SU-DHL-6 (cell line): ENCODE measurements around the gene NUDT14.

Experiments
- H2AFZ ChIP-seq: fragments of 200-600 bp; sonication (generic); 2 replicates; pipeline ENCODE4 v1.6.1; 2014; ENCODE audit warnings: low read depth, mild to moderate bottlenecking, moderate library complexity, mixed read lengths, antibody characterized with exemption, low read length; ENCODE audit not compliant: severe bottlenecking
- H3F3A ChIP-seq: fragments of 200-600 bp; shearing (Covaris generic); 2 replicates; pipeline ENCODE4 v1.6.0; 2016; ENCODE audit warnings: antibody characterized with exemption, mild to moderate bottlenecking; ENCODE audit not compliant: insufficient read depth
- H3K27ac ChIP-seq: fragments of 200-600 bp; sonication (generic); 2 replicates; pipeline ENCODE4 v1.5.1; 2016; ENCODE audit warnings: low read depth, mild to moderate bottlenecking, low read length, moderate library complexity, mixed read lengths
- H3K27me3 ChIP-seq: fragments of 200-600 bp; sonication (generic), shearing (Covaris generic); 2 replicates; pipeline ENCODE4 v1.6.0; 2014; ENCODE audit warnings: mild to moderate bottlenecking, low read length
- H3K36me3 ChIP-seq: fragments of 200-600 bp; sonication (generic); 2 replicates; pipeline ENCODE4 v1.6.1; 2014; ENCODE audit warnings: mild to moderate bottlenecking, low read length, mixed read lengths
- H3K4me2 ChIP-seq: fragments of 300-600, 200-600 bp; shearing (Covaris generic), sonication (generic); 2 replicates; pipeline ENCODE4 v1.6.0; 2014; ENCODE audit warnings: low read length, low read depth, mild to moderate bottlenecking; ENCODE audit not compliant: poor library complexity, severe bottlenecking
- H3K4me3 ChIP-seq: fragments of 200-600 bp; sonication (generic); 2 replicates; pipeline ENCODE4 v1.5.1; 2014; ENCODE audit warnings: antibody characterized with exemption, low read length, mild to moderate bottlenecking, mixed read lengths; ENCODE audit not compliant: insufficient read depth, poor library complexity, severe bottlenecking
- H3K79me2 ChIP-seq: fragments of 200-600 bp; sonication (generic); 2 replicates; pipeline ENCODE4 v1.6.1; 2014; ENCODE audit warnings: mild to moderate bottlenecking, low read length, moderate library complexity; ENCODE audit not compliant: insufficient read depth
- H3K9ac ChIP-seq: fragments of 200-600 bp; sonication (generic); 2 replicates; pipeline ENCODE4 v1.7.0; 2014; ENCODE audit warnings: mild to moderate bottlenecking, low read length
- H3K9me2 ChIP-seq: fragments of 200-600 bp; sonication (generic); replicated peaks from 2 replicates; pipeline ENCODE4 v1.6.1; 2014; ENCODE audit warnings: low read length; ENCODE audit not compliant: insufficient read depth
- H3K9me3 ChIP-seq: fragments of 200-600 bp; sonication (generic); 2 replicates; pipeline ENCODE4 v1.6.1; 2014; ENCODE audit warnings: low read length, mixed read lengths; ENCODE audit not compliant: insufficient read depth
- H4K20me1 ChIP-seq: fragments of 200-600 bp; sonication (generic); 2 replicates; pipeline ENCODE4 v1.6.1; 2014; ENCODE audit warnings: low read depth, mild to moderate bottlenecking, antibody characterized with exemption, low read length, moderate library complexity, mixed read lengths
- CTCF ChIP-seq: fragments of 200-600 bp; sonication (generic); IDR thresholded peaks from one replicate; pipeline ENCODE4 v1.5.1; 2017; ENCODE audit warnings: antibody characterized with exemption, mild to moderate bottlenecking, low read length, moderate library complexity; ENCODE audit not compliant: insufficient read depth, poor library complexity, severe bottlenecking
- EZH2phosphoT487 ChIP-seq: fragments of 200-600 bp; sonication (generic), shearing (Covaris generic); conservative IDR thresholded peaks from 2 replicates; pipeline ENCODE4 v1.6.1; 2018; ENCODE audit warnings: mild to moderate bottlenecking, antibody characterized with exemption, low read length, moderate library complexity, mixed read lengths

Gene NUDT14

GRCh38 chr14:105150368-105151083 lies 30.6 kb downstream of the NUDT14 start:
- Histone ChIP-seq H3K9me3 (no peaks in the 10 kb centered on the region), H2AFZ (no peak overlapping the region), H3K36me3 (no peaks in the 10 kb centered on the region), H3K9ac (no peak overlapping the region), H3K27me3 (no peaks in the 10 kb centered on the region), H3K79me2 (no peaks in the 10 kb centered on the region), H3K4me3 (no peak overlapping the region), H3K27ac (no peak overlapping the region), H3K9me2 (no peaks in the 10 kb centered on the region), H4K20me1 (no peaks in the 10 kb centered on the region), H3K4me2 (no peak overlapping the region), H3F3A (no peaks in the 10 kb centered on the region)
- TF ChIP-seq EZH2phosphoT487 (no peak), CTCF (no peak)

GRCh38 chr14:105150026-105150367 lies 31.1 kb downstream of the NUDT14 start:
- Histone ChIP-seq H4K20me1 (no peaks in the 10 kb centered on the region), H3K9me2 (no peaks in the 10 kb centered on the region)

DNA sequence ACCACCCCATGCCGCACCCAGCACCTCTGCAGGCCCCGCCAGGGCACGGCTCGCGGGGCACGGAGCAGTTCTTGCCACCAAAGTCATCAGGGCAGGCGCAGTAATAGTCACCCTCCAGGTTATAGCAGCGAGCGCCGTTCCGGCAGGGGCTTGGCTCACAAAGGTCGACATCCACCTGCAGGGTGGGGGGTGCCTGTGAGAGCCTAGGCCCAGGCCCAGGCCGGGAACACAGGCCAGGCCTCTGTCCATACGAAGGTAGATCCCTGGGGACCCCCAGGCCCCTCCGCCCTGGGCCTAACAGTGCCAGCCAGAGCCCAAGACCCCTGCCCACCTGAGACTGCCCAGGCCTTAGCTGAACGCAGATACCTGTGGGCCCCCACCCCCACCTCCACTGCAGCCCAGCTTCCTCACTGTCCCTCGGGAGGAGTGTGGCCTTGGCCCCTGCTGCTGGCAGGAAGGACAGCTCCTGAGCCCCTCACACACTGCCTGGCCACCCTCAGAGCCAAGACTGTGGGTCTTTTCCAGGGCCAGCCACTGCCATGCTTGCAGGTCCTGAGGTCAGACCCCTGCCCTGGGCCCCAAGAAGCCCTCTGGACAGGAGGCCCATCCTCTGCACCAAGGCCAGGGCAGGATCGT lies 31.8 kb downstream of the NUDT14 start:
- TF ChIP-seq EZH2phosphoT487 (no peak), CTCF (no peak)
- H3K9ac ChIP-seq: no peak overlapping the region
- H3K79me2 ChIP-seq: no peaks in the 10 kb centered on the region

More at GRCh38 chr14:105150026-105150367, 31.1 kb downstream of the NUDT14 start:
- Histone ChIP-seq H3K4me3 (no peak overlapping the region), H3K36me3 (no peaks in the 10 kb centered on the region), H3K27me3 (no peaks in the 10 kb centered on the region), H2AFZ (no peak overlapping the region), H3K79me2 (no peaks in the 10 kb centered on the region), H3K9me3 (no peaks in the 10 kb centered on the region), H3K27ac (no peak overlapping the region), H3K9ac (no peak overlapping the region), H3K4me2 (no peak overlapping the region), H3F3A (no peaks in the 10 kb centered on the region)
- no peak for TF ChIP-seq CTCF
- no peak for TF ChIP-seq EZH2phosphoT487

More for the DNA sequence above, 31.8 kb downstream of the NUDT14 start:
- no peaks in the 10 kb centered on the region for H4K20me1 ChIP-seq
- no peaks in the 10 kb centered on the region for H3F3A ChIP-seq
- H3K9me2 ChIP-seq: no peaks in the 10 kb centered on the region
- no peaks in the 10 kb centered on the region for H3K36me3 ChIP-seq
- no peaks in the 10 kb centered on the region for H3K9me3 ChIP-seq
- no peak overlapping the region for H2AFZ ChIP-seq
- no peaks in the 10 kb centered on the region for H3K27me3 ChIP-seq
- H3K27ac ChIP-seq: no peak overlapping the region
- H3K4me2 ChIP-seq: no peak overlapping the region
- H3K4me3 ChIP-seq: no peak overlapping the region
